GM19463 (cell line): ENCODE data around the gene SEC16A.

ENCODE experiments used
- ATAC-seq: cut with Tn5 transposase; IDR thresholded peaks from one replicate; pipeline ENCODE4 v1.9.1; 2021; ENCODE audit warnings: mild to moderate bottlenecking, moderate library complexity; ENCODE audit not compliant: unreplicated experiment

The SEC16A gene

DNA sequence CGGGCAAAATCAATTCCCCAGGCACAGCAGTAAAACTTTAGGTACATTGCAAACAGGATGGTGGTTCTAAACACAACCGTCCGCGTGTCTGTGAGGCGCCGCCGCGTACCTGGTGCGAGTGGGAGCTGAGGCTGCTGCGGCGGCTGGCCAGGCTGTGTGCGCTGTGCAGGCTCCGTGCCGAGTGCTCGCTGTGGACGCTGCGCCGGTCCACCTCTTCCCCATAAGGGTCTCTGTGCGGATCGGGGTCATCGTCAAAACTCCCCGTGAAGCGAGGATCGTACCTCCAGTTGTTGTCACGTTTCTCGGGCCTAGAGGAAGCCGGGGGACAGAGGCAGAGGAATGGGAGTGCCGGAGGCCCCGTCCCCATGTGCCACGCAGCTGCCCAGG, 16.7 kb downstream of the SEC16A start:
- ATAC-seq = no peak

GRCh38 chr9:136465500-136466154, 17.2 kb downstream of the SEC16A start:
- ATAC-seq = no peak

DNA sequence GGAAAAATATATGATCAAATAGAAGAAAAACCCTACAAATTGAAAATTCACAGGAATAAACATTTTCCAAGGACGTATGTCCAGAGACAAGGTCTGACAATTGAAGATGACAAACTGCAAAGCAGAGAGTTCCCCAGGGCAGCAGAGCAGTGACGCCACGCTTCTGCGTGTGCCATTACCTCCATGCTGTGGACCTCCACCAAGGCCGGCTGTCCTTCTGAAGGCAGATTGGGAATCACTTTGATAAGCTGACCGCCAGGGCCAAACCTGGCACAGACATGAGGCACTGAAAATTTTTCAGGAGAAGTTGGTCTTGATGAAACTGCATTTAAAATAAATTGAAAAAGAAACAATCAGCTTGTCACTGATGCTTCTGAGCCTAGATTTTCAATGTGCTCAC, 18.6 kb downstream of the SEC16A start:
- no peak for ATAC-seq

DNA sequence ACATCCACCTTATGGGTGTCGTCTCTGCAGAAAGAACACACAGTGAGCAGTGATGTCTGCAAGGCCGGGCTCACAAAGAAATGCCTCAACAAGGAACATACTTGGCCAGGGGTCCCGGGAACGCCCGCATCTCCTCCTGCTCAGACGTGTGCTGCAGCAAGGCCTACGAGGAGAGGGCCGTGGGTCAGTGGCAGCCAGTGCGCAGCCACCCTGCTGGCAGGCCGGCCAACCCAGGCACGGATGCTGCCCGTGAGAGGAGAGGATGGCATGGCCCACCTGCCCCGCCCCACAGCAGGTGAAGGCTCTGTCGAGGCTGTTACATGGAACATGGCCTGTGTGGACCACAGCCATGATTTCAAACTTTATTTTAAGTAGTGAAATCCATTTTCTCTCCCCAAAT, 19.3 kb downstream of the SEC16A start:
- no peak for ATAC-seq

- ATAC-seq = no peak
Measured at GRCh38 chr9:136462664-136463063, 20.2 kb downstream of the SEC16A start.

- no peak for ATAC-seq
Measured at GRCh38 chr9:136460772-136461325, 22.0 kb downstream of the SEC16A start.

- no peak for ATAC-seq
Measured at GRCh38 chr9:136459425-136459824, 23.4 kb downstream of the SEC16A start.

- no peak for ATAC-seq
Measured at GRCh38 chr9:136457326-136457725, 25.5 kb downstream of the SEC16A start.

DNA sequence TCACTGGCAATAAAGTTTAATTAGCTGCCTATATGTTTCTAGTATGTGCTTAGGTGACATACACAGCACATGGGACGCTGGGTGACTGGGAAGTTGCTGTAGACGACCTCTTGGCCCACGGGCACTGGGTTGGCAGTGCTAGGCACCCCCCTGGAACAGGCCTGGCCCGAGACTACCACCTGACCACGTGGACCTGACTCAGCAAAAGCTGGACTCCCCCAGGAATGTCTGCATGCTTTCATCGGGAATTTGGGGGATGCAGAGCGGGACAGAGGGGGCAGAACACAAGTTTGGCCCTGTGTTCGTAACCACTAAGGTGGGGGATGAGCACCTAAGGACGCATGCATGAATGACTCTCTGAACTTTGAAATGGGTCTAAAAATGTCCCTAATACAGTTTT, 26.6 kb downstream of the SEC16A start:
- ATAC-seq = no peak

DNA sequence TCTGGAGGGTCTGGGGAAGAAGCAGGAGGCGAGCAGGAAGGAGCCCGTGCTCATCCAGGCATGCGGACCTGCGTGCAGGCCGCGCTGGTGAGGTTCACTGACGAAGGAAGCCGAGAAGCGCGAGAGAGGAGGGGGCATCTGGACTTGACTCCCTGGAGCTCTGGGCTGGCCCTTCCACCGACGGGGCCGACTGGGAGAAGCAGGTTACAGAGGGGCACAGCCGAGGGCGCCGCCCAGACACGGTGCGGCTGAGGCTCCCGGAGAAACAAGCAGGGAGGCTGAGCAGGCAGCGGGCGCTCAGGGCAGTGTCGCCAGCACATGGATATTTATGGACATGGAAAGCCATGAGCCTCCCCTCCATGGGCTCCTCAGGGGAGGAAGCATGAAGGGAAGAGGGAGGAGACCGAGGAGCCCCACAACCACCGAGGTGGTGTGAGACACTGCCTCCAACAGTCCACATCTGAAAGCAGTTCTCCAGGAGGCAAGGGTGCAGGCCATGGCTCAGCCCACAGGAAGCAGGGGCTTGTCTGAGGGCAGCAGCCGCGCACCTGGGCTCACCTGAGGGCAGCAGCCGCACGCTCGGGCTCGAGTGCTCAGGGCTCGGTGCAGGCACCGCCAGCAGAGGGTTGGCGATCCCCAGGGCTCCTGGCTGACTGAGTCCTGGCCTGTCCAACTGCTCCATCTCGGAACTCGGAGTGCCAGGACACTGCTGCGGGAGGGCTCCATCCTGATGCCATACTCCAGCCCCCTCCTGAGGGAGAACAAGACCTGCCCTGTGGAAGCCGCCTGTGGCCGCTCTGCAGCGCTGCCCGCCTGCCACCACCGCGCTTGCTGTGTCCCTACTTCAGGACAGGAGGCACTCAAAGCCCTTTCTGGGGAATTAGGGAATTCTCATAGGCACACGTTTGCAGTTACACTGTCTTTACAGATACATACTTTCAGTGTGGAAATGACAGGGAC, 27.5 kb downstream of the SEC16A start:
- no peak for ATAC-seq

DNA sequence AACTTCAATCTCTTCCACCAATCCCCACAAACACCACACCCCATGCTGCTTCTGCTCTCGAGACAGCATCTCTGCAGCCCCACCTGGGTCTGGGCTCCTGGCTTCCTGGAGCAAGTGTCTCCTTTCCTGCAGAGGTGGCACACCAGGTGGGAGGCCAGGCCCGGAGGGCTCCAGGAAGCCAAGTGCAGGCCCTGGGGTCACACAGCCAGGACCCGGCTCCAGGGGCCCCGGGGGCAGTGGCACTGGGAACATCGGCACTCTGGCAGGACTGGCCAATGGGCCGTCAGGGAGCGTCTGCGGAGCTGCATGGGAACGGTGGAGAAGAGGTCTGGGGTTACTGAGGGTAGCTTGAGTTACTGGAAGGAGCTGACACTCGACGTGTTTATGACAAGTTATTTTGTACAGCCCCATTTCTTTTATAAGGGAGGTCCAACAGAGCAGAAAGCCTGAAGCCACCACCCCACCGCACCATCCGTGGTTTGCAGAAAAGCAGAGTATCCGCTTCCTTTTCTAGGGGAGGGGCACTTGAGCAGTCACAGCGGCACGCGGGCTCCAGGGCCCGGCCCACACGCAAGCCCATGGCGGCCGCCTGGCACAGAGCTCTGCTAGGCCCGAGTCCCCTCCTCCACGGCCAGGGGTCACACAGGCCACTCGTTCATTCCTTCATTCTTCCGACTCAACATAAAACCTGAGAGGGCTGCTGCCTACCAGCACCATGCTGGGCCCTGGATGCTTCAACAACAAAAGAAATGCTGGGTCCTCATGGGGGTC, 28.6 kb downstream of the SEC16A start:
- ATAC-seq = no peak

DNA sequence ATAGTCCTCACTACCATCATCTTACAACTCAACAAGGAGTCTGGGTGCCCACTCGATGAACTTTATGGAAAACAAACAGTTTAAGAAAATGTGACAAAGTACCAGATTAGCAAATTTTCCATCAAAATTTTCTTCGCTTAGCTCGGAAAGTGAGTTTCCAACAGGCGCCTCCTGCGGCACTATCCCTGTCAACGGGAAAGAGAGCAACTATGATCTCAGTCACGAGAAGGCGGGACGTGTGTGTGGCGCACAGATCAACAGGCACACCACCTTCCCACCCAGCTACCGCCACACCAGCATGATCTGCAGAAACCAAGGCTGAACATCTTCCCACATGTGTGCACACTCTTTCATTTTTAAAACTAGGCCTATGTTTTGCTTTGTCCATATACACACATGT, 29.5 kb downstream of the SEC16A start:
- no peak for ATAC-seq

- ATAC-seq = no peak
Measured at GRCh38 chr9:136451221-136451877, 31.5 kb downstream of the SEC16A start.

- no peak for ATAC-seq
Measured at GRCh38 chr9:136448655-136449054, 34.2 kb downstream of the SEC16A start.

DNA sequence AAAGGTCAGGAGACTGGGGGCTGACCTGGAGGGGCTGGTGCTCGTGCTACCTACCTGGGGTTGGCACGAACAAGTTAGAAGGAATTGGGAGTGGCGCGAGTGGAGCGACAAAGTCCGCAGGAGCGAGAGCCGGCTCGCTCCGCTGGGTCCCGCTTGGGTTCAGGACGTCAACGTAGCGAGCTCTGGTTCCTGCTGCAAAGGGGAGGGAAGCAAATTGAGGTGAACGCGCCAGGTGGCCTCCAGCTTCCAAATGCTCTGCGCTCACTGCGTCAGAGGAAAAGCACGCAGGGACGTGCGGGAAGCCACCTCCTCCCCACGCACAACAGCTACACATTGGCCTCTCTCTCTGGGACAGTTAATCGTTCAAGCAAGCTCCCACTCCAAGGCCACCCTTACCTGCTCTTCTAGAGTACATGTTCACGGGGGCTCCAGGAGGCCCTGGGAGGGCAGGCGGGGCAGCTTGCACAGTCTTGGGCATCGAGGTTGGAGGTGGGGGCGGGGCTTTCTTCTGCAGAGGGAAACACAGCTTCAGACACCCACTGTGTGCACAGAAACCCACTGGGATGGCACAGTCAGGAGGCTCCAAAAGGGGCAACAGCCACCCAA, 35.6 kb downstream of the SEC16A start:
- ATAC-seq = no peak

DNA sequence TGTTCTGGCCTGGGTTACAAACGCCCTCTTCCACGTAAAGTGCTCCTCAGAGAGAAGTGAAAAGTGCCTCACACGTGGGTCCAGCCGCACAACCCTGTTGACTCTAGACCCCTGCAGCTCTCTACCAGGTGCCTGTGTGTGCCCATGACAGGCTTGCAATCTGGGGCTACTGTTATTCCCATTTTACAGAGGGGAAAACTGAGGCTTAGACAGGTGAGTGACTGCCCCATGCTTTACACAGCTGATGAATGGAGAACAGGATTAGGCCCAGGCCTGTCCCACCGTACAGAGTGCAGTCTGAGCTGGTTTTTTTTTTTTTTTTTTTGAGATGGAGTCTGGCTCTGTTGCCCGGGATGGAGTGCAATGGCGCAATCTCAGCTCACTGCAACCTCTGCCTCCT, 37.0 kb downstream of the SEC16A start:
- ATAC-seq = no peak

DNA sequence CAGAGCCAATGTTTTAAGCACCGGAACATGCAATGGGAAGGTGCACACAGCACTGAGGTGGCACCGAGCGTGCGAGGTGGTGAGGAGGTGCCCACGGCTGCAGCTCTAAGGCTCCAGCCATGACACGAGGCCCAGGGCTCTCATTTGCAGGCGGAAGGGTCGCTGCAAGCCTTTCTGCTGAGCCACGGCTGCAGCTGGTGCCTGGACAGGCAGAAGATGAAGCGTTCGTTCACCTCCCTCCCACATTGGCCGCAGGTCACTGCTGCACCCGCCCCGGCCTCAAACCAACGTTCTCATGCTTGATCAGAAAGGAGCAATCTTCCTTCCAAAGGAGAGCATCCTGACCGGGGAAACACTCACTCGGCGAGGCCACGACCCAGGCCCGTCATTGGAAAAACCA, 38.7 kb downstream of the SEC16A start:
- no peak for ATAC-seq

GRCh38 chr9:136443687-136444086, 39.2 kb downstream of the SEC16A start:
- ATAC-seq = no peak

GRCh38 chr9:136443087-136443486, 39.8 kb downstream of the SEC16A start:
- ATAC-seq = no peak

GRCh38 chr9:136442265-136442664, 40.6 kb downstream of the SEC16A start:
- no peak for ATAC-seq
